Measurements from ENCODE around the gene FAM240A. TPM values are rescaled to one million over a fixed set of nuclear protein-coding genes. Genes with fewer than 3 reads are reported as not detected.

Gene FAM240A
- total RNA-seq, 4 donors from 2014 or later, result 0.18 TPM; not detected in 3

DNA sequence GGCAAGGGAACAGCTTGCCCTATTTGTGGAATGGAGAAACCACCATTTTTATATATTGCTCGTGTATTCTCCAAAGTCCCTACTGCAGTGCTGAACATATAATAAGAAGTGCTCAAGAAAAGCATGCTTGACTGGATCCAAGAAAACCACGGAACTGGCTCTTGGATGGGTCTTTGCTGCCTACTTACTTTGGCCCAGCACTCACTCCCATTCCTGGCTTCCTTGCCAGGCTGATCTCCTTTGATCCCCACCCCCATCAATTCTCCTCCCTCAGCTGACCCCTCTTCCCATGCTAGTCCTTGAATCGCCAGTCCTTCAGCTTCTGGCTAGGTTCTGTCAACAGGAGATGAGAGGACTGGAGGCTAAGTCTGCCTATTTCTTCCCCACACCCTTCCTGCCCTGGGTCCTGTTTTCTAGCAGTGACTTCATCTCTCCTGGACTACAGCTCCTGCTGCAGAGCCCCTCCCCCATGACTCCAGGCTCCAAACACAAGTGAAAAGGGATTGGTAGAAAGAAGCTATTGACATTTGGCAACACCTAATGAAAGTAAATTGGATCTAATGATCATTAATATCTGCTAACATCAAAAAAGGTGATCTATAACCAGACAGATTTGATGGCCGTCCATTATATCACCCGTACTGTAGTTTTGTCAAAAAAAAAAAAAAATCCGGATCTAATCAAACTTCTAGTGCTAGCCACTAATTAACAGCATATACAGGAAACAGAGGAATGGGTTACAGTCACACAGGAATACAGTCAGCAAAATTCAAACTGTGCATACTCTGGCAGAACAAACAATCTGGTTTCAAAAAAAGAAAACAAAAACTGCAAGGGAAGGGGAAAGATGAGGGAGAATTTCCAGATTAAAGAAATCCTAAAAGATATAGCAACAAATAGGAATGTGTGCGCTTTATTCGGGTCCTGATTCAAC is 7.8 kb downstream of the FAM240A start:
- ATAC-seq (no peak), DNase-seq (no peak)
- H3K27me3 ChIP-seq, result no peaks in the 10 kb centered on the region
- no peak overlapping the region for H3K4me3 ChIP-seq
- H3K4me1 ChIP-seq, result no peaks in the 10 kb centered on the region
- intact Hi-C loops (cut with DNase I; ENCODE audit: low total_unique reads) (no loop called here), in situ Hi-C loops (cut with MboI; ENCODE audit: low sequenced_read_pairs in 4 of 4) (no loop called here)
- no peak for TF ChIP-seq POLR2A (IDR thresholded peaks at IDR 0.05)
- TF ChIP-seq, protein P1, sequence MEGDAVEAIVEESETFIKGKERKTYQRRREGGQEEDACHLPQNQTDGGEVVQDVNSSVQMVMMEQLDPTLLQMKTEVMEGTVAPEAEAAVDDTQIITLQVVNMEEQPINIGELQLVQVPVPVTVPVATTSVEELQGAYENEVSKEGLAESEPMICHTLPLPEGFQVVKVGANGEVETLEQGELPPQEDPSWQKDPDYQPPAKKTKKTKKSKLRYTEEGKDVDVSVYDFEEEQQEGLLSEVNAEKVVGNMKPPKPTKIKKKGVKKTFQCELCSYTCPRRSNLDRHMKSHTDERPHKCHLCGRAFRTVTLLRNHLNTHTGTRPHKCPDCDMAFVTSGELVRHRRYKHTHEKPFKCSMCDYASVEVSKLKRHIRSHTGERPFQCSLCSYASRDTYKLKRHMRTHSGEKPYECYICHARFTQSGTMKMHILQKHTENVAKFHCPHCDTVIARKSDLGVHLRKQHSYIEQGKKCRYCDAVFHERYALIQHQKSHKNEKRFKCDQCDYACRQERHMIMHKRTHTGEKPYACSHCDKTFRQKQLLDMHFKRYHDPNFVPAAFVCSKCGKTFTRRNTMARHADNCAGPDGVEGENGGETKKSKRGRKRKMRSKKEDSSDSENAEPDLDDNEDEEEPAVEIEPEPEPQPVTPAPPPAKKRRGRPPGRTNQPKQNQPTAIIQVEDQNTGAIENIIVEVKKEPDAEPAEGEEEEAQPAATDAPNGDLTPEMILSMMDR (IDR thresholded peaks at IDR 0.05 in 4 of 5, conservative IDR thresholded peaks at IDR 0.05 in 1 of 5), result no peak
- H3K36me3 ChIP-seq, result no peaks in the 10 kb centered on the region
- H3K27ac ChIP-seq, result no peak overlapping the region
- H3K9me3 ChIP-seq, result no peaks in the 10 kb centered on the region

DNA sequence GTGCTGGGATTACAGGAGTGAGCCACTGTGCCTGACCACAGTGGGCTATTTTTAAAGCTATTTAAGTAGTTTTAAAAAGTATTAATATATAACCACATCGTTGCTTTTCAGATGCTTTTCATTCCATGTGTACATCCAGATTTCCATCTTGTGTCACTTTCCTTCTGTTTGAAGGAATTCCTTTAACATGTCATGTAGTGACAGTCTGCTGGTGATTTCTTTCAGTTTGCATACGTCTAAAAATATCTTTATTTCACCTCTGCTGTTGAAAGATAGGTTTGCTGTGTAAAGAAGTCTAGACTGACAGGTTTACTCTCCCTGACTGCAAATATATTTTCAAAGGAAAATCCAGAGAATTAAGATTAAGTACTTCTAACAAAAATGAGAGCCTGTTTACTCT is 12.2 kb downstream of the FAM240A start:
- intact Hi-C loops (cut with DNase I; ENCODE audit: low total_unique reads) (no loop called here), in situ Hi-C loops (cut with MboI; ENCODE audit: low sequenced_read_pairs in 4 of 4) (no loop called here)
- ATAC-seq, result no peak

DNA sequence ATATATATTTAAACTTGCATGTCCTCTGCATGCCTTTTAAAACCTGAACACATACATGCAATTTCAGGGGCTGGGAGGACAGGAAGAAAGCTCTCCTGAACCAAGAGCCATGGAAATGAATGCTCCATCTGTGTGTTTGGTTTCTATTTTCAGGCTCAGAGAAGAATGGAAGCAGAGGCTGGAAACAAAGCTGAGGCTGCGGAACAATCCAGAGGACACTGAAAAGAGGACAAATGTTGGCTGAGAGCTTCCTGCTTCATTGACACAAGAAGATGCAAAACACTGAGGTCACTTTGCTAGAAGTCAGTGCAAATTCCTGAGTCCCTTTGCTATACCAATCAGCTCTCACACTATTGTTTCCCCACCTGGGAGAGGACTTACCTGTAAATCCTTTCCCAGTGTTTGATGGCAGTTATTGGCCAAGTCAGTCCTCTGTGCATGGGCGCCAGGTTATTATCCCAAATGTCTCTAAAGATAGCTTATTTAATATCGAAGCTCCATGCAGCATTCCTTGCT is 12.7 kb downstream of the FAM240A start:
- no peak for DNase-seq
- Histone ChIP-seq H3K9me3 (no peaks in the 10 kb centered on the region), H3K36me3 (no peaks in the 10 kb centered on the region), H3K4me1 (peaks cover 10 to 14% of the 10 kb centered on the region in 2 donors), H3K27ac (no peak overlapping the region), H3K4me3 (no peak overlapping the region), H3K27me3 (no peaks in the 10 kb centered on the region)
- ATAC-seq, result no peak
- intact Hi-C loops (cut with DNase I; ENCODE audit: low total_unique reads), result no loop called here
- TF ChIP-seq POLR2A (IDR thresholded peaks at IDR 0.05), result no peak
- TF ChIP-seq, protein P1 (IDR thresholded peaks at IDR 0.05 in 4 of 5, conservative IDR thresholded peaks at IDR 0.05 in 1 of 5), result no peak
- in situ Hi-C loops (cut with MboI; ENCODE audit: low sequenced_read_pairs in 4 of 4), result loop anchor here in 2 of 4 donors (5.0 kb wide), 2 partner anchors 138 to 143 kb away; no protein-coding TSS in a partner anchor

More for the DNA sequence above, 12.2 kb downstream of the FAM240A start:
- Histone ChIP-seq H3K9me3 (no peaks in the 10 kb centered on the region), H3K27ac (no peak overlapping the region), H3K4me3 (no peak overlapping the region), H3K4me1 (peaks cover 5 to 12% of the 10 kb centered on the region in 2 donors), H3K27me3 (no peaks in the 10 kb centered on the region), H3K36me3 (no peaks in the 10 kb centered on the region)
- DNase-seq, result no peak
- TF ChIP-seq, protein P1 (IDR thresholded peaks at IDR 0.05 in 4 of 5, conservative IDR thresholded peaks at IDR 0.05 in 1 of 5), result no peak
- TF ChIP-seq POLR2A (IDR thresholded peaks at IDR 0.05), result no peak

DNA sequence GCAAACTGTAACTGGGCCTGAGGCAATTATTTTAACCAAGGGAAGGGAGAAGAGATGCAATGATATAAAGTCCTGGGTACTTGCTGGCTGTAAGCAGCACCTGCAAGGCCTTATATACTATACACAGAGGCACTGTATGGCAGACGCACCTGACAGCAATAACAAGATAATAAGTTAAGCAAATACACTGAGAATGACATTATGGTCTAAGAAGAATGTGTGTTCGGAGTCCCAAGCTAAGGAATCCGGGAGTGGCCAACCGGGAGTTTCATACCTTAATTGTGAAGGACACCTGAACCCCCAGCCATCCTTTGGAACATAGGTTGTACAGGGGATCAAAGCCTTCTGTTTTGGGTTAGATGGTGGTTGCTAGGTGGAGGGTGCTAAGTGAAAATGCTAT is 13.7 kb downstream of the FAM240A start:
- TF ChIP-seq, protein P1 (IDR thresholded peaks at IDR 0.05 in 4 of 5, conservative IDR thresholded peaks at IDR 0.05 in 1 of 5), result no peak
- TF ChIP-seq POLR2A (IDR thresholded peaks at IDR 0.05), result no peak
- in situ Hi-C loops (cut with MboI; ENCODE audit: low sequenced_read_pairs in 4 of 4) (loop anchor here in 2 of 4 donors (5.0 kb wide), 2 partner anchors 139 to 144 kb away; no protein-coding TSS in a partner anchor), intact Hi-C loops (cut with DNase I; ENCODE audit: low total_unique reads) (no loop called here)
- Histone ChIP-seq H3K4me1 (peaks cover 13 to 19% of the 10 kb centered on the region in 2 donors), H3K27me3 (no peaks in the 10 kb centered on the region), H3K9me3 (no peaks in the 10 kb centered on the region), H3K4me3 (no peak overlapping the region), H3K27ac (no peak overlapping the region), H3K36me3 (no peaks in the 10 kb centered on the region)
- DNase-seq (no peak), ATAC-seq (no peak)

Measured in gastrocnemius medialis (tissue), 4 donors.